GM19397 (cell line): Measurements from ENCODE around the gene ATP10A.

Experiments
- ATAC-seq: cut with Tn5 transposase; IDR thresholded peaks from one replicate; pipeline ENCODE4 v1.9.1; 2021; ENCODE audit warnings: mild to moderate bottlenecking, moderate library complexity; ENCODE audit not compliant: unreplicated experiment

Gene ATP10A

GRCh38 chr15:25863111-25863967, at the start of gene ATP10A:
Gene ATP10A, minus strand, starts transcription at chr15:25863327. Its CDS starts 231 bp downstream, at chr15:25863096.
- no peak for ATAC-seq

- no peak for ATAC-seq
Measured at GRCh38 chr15:25912035-25912434, 48.9 kb upstream of the ATP10A start.

- no peak for ATAC-seq
Measured at GRCh38 chr15:25910832-25911231, 47.7 kb upstream of the ATP10A start.

GRCh38 chr15:25909806-25910205, 46.7 kb upstream of the ATP10A start:
- ATAC-seq = no peak

GRCh38 chr15:25909325-25909724, 46.2 kb upstream of the ATP10A start:
- ATAC-seq = no peak

- ATAC-seq = no peak
Measured at GRCh38 chr15:25905140-25905539, 42.0 kb upstream of the ATP10A start.

GRCh38 chr15:25903024-25903581, 40.0 kb upstream of the ATP10A start:
- ATAC-seq = no peak

- no peak for ATAC-seq
Measured at GRCh38 chr15:25901811-25902605, 38.9 kb upstream of the ATP10A start.

- no peak for ATAC-seq
Measured at GRCh38 chr15:25900901-25901300, 37.8 kb upstream of the ATP10A start.

- no peak for ATAC-seq
Measured at GRCh38 chr15:25900431-25900830, 37.3 kb upstream of the ATP10A start.

- no peak for ATAC-seq
Measured at GRCh38 chr15:25899870-25900269, 36.7 kb upstream of the ATP10A start.

- ATAC-seq = no peak
Measured at GRCh38 chr15:25897658-25898057, 34.5 kb upstream of the ATP10A start.

- ATAC-seq = no peak
Measured at GRCh38 chr15:25894371-25894902, 31.3 kb upstream of the ATP10A start.

GRCh38 chr15:25893596-25893995, 30.5 kb upstream of the ATP10A start:
- no peak for ATAC-seq

GRCh38 chr15:25892126-25892525, 29.0 kb upstream of the ATP10A start:
- no peak for ATAC-seq

GRCh38 chr15:25891081-25891480, 28.0 kb upstream of the ATP10A start:
- no peak for ATAC-seq

- no peak for ATAC-seq
Measured at GRCh38 chr15:25890529-25890928, 27.4 kb upstream of the ATP10A start.

- no peak for ATAC-seq
Measured at GRCh38 chr15:25887870-25888269, 24.7 kb upstream of the ATP10A start.

GRCh38 chr15:25886498-25887140, 23.5 kb upstream of the ATP10A start:
- ATAC-seq = no peak

GRCh38 chr15:25884370-25884769, 21.2 kb upstream of the ATP10A start:
- ATAC-seq = no peak
